HG02610 (cell line): ENCODE results near the gene UBL3.

Experiments
- ATAC-seq: cut with Tn5 transposase; IDR thresholded peaks from one replicate; pipeline ENCODE4 v1.9.1; 2021; ENCODE audit warnings: mild to moderate bottlenecking, moderate library complexity; ENCODE audit not compliant: unreplicated experiment

The UBL3 gene

GRCh38 chr13:29815336-29815735, 35.1 kb downstream of the UBL3 start:
- ATAC-seq, result no peak

- no peak for ATAC-seq
These were observed 39.5 kb downstream of the UBL3 start for GRCh38 chr13:29810898-29811297.

- ATAC-seq, result no peak
These were observed 40.2 kb downstream of the UBL3 start for GRCh38 chr13:29810145-29810742.

GRCh38 chr13:29808264-29808663, 42.2 kb downstream of the UBL3 start:
- no peak for ATAC-seq

GRCh38 chr13:29805994-29806979, 44.1 kb downstream of the UBL3 start:
- ATAC-seq, result peak; percentile 43

GRCh38 chr13:29803221-29803620, 47.2 kb downstream of the UBL3 start:
- ATAC-seq, result no peak

- ATAC-seq, result no peak
These were observed 47.8 kb downstream of the UBL3 start for GRCh38 chr13:29802621-29803020.

GRCh38 chr13:29801737-29802305, 48.6 kb downstream of the UBL3 start:
- no peak for ATAC-seq

GRCh38 chr13:29801102-29801501, 49.3 kb downstream of the UBL3 start:
- no peak for ATAC-seq

- ATAC-seq, result no peak
These were observed 49.7 kb downstream of the UBL3 start for GRCh38 chr13:29800687-29801086.

GRCh38 chr13:29799041-29799440, 51.4 kb downstream of the UBL3 start:
- ATAC-seq, result no peak

GRCh38 chr13:29791997-29792780, 58.2 kb downstream of the UBL3 start:
- no peak for ATAC-seq

- peak; percentile 68 for ATAC-seq
These were observed 58.9 kb downstream of the UBL3 start for GRCh38 chr13:29791508-29791907.

GRCh38 chr13:29786698-29787097, 63.7 kb downstream of the UBL3 start:
- ATAC-seq, result no peak

- no peak for ATAC-seq
These were observed 64.4 kb downstream of the UBL3 start for GRCh38 chr13:29785978-29786377.

GRCh38 chr13:29782798-29783197, 67.6 kb downstream of the UBL3 start:
- ATAC-seq, result peak; percentile 56

- no peak for ATAC-seq
These were observed 75.6 kb downstream of the UBL3 start for GRCh38 chr13:29774830-29775229.

- no peak for ATAC-seq
These were observed 79.2 kb downstream of the UBL3 start for GRCh38 chr13:29771247-29771646.

- no peak for ATAC-seq
These were observed 83.4 kb downstream of the UBL3 start for GRCh38 chr13:29767006-29767405.

GRCh38 chr13:29763436-29764180, 86.8 kb downstream of the UBL3 start:
- no peak for ATAC-seq
